22Rv1 (cell line): ENCODE data around the gene NCAM2.

ENCODE experiments used
- CTCF ChIP-seq: fragments of 450-650 bp; IDR thresholded peaks from 2 replicates; pipeline ENCODE4 v1.5.1; 2017; ENCODE audit warnings: mild to moderate bottlenecking
- ZFX ChIP-seq: fragments of 450-650 bp; IDR thresholded peaks from 2 replicates; pipeline ENCODE4 v1.6.1; 2017; ENCODE audit warnings: antibody characterized with exemption, borderline replicate concordance

GRCh38 chr21:21236996-21237395 lies 238.8 kb downstream of the NCAM2 start:
- TF ChIP-seq CTCF, result no peak
- no peak for TF ChIP-seq ZFX
